GM12873 (cell line): ENCODE results near the gene PTGFRN.

Source experiments
- TF ChIP-seq, protein P1 (sequence below): IDR thresholded peaks from 2 replicates; pipeline ENCODE4 v1.5.1; 2012; ENCODE audit warnings: low read depth, mild to moderate bottlenecking, moderate library complexity, low read length, control low read depth; ENCODE audit not compliant: insufficient read depth; ENCODE audit errors: missing control alignments

PTGFRN gene

DNA sequence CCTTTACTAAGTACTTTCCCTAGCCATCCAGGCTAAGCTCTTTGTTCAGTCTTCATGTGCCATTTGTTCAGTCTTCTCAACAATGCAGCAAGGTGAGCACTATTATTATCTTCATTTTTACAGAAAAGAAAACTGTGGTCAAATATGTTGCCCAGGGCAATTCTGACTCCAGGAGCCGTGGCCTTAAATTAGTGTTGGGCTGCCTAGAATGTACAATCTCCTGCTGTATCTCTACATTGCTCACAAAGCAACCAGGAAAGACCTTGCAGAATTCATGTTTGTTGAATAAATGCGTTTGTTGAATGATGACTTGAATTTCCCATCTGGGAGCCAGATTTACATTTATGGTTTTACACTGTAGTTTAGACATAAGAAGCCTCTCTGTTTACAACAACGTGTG is 106.0 kb downstream of the PTGFRN start:
- TF ChIP-seq, protein P1, sequence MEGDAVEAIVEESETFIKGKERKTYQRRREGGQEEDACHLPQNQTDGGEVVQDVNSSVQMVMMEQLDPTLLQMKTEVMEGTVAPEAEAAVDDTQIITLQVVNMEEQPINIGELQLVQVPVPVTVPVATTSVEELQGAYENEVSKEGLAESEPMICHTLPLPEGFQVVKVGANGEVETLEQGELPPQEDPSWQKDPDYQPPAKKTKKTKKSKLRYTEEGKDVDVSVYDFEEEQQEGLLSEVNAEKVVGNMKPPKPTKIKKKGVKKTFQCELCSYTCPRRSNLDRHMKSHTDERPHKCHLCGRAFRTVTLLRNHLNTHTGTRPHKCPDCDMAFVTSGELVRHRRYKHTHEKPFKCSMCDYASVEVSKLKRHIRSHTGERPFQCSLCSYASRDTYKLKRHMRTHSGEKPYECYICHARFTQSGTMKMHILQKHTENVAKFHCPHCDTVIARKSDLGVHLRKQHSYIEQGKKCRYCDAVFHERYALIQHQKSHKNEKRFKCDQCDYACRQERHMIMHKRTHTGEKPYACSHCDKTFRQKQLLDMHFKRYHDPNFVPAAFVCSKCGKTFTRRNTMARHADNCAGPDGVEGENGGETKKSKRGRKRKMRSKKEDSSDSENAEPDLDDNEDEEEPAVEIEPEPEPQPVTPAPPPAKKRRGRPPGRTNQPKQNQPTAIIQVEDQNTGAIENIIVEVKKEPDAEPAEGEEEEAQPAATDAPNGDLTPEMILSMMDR: no peak

DNA sequence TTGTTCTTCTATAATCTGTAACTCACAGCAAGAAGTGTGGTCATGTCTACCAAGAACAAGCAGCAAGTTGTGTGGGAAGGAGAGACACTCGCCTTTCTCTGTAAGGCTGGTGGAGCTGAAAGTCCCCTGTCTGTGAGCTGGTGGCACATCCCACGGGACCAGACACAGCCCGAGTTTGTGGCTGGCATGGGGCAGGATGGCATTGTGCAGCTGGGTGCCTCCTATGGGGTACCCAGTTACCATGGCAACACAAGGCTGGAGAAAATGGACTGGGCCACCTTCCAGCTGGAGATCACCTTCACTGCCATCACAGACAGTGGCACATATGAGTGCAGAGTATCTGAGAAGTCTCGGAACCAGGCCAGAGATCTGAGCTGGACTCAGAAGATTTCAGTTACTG is 107.3 kb downstream of the PTGFRN start:
- TF ChIP-seq, protein P1: no peak

DNA sequence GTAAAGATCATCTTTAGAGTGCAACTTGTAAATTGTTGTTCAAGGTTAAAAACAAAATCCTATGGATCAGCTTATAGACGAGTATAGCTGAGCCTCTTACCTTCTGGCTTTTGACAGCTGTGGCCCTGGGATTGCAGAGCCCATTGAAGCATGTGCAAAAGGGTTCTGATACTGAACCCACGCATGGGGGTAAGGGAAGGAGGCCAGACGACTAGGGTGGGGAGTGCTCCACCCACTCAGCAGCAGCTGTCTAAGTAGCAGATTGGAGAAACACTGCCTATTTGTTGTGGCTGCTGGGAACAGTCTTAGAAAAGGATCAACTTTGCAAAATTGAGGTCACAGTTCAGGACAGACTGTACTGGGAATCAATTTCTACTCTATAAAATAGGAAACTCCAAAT is 107.9 kb downstream of the PTGFRN start:
- TF ChIP-seq, protein P1: no peak

DNA sequence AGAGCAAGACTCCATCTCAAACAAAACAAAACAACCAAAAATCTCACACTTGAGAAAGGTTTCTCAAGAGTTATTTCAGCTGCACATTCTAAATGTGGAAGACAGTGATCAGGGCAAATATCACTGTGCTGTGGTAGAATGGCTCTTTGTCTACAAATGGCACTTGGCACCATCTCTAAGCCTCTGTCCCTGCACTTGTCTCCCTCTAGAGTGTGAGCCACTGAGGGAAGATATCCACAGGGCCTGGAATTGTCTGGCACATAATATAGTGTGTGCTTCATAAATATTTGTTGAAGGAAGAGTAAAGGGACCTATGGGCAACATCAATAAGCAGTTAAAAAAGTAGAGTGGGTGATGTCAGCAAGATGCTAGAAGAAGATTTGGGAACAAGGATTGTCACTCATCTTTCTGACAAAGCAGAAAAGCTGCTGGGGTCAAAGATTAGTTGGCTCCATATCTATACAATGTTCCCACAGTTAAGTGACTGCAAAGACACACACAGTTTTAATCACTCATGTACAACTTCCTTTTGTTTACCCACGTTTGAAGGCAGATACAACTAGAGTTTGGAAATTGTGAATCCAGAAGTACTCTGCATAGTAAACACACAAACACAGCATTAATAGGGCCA is 110.9 kb downstream of the PTGFRN start:
- TF ChIP-seq, protein P1: no peak

DNA sequence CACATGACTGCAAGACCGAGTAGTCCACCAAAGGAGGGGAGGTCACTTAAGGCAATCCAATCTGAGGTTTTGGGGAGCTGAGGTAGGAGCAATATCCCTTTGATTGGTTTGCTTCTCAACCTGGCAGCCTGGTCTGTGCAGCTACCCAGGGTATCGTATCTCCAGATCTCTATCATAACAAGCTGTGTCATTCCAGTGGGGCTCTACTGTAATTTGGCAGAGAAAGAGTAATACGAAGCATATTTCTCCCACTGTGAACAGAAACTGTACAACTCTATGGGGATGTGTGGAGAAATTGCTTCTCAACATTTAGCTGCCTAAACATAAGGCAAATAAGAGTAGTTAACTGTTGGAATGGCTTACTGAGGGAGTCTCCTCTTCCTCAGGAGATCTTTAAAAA is 112.4 kb downstream of the PTGFRN start:
- TF ChIP-seq, protein P1: no peak

DNA sequence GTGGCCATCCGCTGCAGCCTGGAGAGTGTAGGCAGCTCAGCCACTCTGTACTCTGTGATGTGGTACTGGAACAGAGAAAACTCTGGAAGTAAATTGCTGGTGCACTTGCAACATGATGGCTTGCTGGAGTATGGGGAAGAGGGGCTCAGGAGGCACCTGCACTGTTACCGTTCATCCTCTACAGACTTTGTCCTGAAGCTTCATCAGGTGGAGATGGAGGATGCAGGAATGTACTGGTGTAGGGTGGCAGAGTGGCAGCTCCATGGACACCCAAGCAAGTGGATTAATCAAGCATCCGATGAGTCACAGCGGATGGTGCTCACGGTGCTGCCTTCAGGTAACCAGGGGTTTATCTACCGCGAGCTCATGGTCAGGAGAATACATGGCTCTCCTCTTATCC is 115.9 kb downstream of the PTGFRN start:
- TF ChIP-seq, protein P1: no peak

DNA sequence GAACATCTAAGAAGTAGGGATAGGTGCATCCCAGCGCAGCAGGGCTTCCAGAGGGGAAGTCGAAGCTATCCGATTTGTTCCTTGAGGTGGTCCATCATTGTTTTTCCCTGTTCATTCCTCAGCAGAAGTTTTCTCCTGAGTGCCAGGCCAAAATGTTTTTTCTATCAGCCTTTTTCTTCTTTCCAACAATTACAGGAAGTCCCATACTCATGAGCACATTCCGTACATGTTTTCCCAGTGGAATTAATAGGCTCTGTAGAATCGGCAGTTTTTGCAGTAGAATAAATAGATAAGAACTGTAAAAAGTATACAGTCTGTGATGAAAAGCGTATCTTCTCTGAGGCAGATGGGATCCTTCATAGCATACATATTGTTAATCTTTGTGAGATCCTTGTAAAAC is 116.6 kb downstream of the PTGFRN start:
- TF ChIP-seq, protein P1: no peak
